Caki2 (cell line): Measurements from ENCODE around the gene UNC5B. TPM values are rescaled to one million over a fixed set of nuclear protein-coding genes. Genes with fewer than 3 reads are reported as not detected.
A peak's percentile ranks its signal among the peaks of the same experiment; 100 is the strongest.
"Not testable (repeated sequence)": the region's sequence is repeated elsewhere in the genome, so short reads cannot be mapped to it uniquely, and the experiment has no call there.

Experiments used
- DNase-seq: peaks from one replicate; pipeline ENCODE4 v3.0.0-alpha.2; 2015; ENCODE audit warnings: low read depth
- in situ Hi-C: cut with HindIII; loops from 2 replicates; pipeline ENCODE4 v1.10.0; 2016; ENCODE audit warnings: low sequenced_read_pairs, low pct_unique_long_range_greater_than_20kb, mixed read lengths
- total RNA-seq: library from RNA; depleted of rRNA; stranded (reverse); fragments of >200 nt; shearing (Covaris generic); gene quantifications from 2 replicates; pipeline ENCODE4 v1.2.3, GENCODE V29; 2014; ENCODE audit warnings: low replicate concordance

Gene UNC5B
- total RNA-seq, 1 experiment from 2014 or later: not detected

DNA sequence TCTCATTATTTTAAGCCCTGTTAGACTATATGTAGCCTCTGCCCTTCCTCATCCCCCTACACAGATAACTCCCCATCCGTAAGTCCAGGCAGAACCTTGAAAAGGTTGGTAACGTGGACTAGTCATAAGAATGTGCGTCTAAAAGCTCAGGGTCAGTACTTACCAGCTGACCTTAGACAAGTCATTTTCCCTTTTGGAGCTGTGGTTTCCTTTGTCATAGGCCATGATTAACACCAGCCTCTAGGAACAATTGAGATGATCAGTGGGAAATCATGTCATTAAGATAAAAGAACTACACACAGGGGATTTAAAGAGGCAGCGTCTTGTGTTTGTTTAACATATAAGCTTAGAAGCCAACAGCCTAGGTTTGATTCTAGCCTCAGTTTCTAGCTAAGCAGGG is 6.9 kb upstream of the UNC5B start:
- DNase-seq: no peak
- in situ Hi-C loops: no loop called here

GRCh38 chr10:71206911-71207310 is 5.5 kb upstream of the UNC5B start:
- in situ Hi-C loops: no loop called here
- DNase-seq: no peak

GRCh38 chr10:71207578-71207977 is 4.8 kb upstream of the UNC5B start:
- in situ Hi-C loops: no loop called here
- DNase-seq: no peak

DNA sequence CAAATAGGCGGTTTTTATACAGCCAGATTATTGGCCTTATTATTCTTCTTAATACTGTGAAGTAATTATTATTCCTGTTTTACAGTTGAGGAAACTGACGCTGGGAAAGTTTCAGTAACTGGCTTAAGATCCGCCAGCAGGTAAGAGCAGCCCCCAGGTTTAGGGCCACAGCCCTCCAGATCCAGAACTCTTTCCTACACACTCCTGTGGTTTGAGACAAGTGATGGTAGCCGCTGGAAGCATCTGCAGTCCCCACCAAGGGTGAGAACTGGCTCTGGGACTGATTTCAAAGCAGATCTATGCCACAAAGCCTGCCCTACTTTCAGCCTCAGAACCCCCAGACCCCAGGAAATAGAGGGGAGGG is 3.0 kb upstream of the UNC5B start:
- in situ Hi-C loops: no loop called here
- DNase-seq: no peak

- DNase-seq: no peak
- in situ Hi-C loops: no loop called here
These were observed 2.4 kb upstream of the UNC5B start for GRCh38 chr10:71209731-71210541.

DNA sequence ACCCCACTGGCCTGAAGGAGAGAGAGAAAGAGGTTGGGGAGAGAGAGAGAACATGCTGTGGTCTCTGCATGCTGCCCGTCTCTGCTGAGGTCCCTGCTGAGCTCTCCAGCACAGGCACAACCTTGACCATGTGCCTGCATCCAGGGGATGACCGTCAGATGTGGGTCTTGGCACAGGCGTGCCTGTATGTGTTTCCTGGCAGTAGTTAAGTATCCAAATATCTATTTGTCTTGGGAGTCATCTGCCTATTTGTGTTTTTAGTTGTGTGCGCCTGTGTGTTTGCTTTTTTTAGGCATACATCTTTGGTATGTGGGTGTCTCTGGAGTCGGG is 1.9 kb upstream of the UNC5B start:
- DNase-seq: no peak
- in situ Hi-C loops: no loop called here

DNA sequence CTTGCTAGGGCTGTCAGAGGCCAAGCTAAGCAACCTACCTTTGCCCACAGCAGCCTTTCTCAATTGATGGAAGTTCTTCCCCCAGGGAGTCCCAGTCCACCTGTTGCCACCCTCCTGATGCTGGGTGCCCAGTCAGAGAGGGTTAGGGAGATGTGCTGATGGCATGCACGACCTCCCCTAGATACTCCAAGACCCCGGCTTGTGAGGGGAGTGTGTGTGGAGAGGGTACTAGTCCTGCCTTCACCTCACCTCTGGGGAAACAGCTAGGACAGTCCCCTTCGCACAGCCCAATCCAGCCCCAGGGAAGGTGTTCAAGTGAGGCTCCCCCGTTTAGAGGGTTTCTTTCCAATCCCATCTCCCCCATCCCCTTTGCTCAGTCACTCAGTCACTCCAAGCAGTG is 1.3 kb upstream of the UNC5B start:
- in situ Hi-C loops: no loop called here
- no peak for DNase-seq

GRCh38 chr10:71211775-71212317 is 524 bp upstream of the UNC5B start:
- in situ Hi-C loops: no loop called here
- DNase-seq: no peak

- peak; percentile 22 for DNase-seq
- in situ Hi-C loops: no loop called here
These were observed 804 bp downstream of the UNC5B start for GRCh38 chr10:71213127-71213621.

DNA sequence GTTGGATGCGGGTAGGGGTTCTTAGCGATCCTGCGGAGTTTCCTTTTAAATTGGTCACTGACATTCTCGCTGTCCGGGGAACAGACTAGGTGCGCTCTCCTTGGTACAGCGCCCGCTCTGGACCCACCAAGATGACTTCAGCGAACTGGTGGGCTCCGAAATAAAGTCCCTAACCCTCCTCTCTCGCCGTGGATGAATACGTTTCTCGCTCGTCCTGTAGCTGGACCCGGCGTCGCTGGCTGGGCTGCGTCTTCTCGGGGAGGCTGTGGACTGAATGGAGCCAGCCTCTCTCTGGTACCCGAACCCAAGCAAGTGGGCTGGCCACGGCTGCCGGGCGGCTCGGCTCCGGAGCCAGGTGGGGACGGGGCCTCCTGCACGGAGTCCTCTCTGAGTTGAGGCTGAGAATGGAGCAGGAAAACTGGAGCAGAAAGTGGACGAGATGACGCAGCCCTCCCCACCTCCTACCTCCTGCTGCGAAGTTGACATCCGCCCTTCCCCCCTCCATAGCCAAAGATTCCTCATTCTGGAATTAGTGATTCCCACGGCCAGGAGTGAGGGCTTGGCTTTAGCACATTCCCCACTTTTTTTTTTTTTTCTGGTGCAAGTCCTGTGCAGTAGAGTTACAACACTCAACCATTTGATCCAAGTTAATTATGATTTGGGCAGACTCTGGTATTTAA is 1.5 kb downstream of the UNC5B start:
- no peak for DNase-seq
- in situ Hi-C loops: no loop called here

- no peak for DNase-seq
- in situ Hi-C loops: no loop called here
These were observed 2.5 kb downstream of the UNC5B start for GRCh38 chr10:71214641-71215559.

DNA sequence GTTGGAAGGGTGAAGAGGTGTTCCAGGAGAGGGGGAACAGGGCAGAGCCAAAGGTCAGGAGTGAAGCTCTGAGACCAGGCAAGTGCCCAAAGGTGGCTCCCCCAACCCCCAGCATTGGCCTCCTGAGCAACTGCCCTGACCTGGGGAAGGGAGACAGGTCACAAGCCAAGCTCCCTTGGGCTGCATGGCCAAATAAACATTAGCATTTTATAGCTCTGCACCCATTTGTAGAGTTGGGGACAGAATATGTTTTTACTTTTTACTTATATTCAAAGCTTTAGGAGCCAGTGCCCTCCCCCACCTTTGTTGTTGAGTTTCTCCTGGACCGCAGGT is 4.0 kb downstream of the UNC5B start:
- no peak for DNase-seq
- in situ Hi-C loops: no loop called here

DNA sequence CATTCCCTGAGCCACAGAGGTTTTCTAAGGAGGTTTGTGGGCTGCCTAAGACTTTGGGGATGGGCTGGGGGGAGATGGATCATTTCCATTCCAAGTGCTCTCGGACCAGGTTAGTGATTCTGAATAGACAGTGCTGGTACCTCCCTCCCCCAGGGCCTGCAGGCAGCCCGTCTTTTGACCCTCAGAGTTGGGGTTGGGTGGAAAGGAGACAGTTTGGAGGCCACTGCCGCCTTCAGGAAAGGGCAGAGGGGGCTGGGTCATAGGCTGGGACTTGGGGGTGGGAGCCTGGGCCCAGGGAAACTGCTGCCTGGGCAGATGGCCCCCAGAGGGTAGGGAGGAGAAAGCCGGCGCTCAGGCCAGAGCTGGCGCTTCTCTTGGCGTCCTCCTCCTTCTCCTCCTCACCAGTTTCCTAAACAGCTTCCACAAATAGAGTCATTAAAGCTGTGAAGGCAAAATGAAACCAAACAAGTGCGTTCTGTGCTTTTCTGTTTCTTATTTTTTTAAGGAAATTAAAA is 4.4 kb downstream of the UNC5B start:
- in situ Hi-C loops: no loop called here

GRCh38 chr10:71217266-71218045 is 5.1 kb downstream of the UNC5B start:
- in situ Hi-C loops: no loop called here
- DNase-seq: no peak

More for the DNA sequence above, 4.4 kb downstream of the UNC5B start:
- DNase-seq: no peak

DNA sequence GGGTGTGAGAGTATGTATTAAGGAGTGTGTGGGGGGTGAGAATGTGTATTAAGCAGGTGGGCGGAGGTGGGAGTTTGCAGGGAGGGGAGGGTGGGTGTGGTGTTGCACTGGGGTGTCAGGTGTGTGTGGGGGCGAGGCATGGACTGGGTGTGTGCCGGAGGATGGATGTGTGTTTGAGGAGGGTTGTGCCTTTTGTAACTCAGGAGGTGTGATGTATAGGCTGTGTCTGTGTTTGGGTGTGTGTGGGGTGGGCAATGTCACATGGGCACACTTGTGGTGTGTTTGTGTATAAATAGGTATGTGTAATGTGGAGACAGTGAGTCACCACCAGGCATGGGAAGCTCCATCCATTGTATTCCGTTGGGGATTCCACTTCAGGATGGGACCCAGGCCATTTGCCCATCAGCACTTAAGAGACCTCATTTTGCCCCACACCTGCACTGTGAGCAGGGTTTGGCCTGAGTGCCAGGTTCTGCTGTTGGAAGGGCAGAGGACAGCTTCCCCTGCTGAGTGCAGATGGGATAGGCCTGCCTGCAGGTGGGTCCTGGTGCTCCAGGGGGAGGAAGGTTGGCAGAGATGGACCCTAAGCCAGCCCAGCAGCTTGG is 5.8 kb downstream of the UNC5B start:
- no peak for DNase-seq
- in situ Hi-C loops: no loop called here

DNA sequence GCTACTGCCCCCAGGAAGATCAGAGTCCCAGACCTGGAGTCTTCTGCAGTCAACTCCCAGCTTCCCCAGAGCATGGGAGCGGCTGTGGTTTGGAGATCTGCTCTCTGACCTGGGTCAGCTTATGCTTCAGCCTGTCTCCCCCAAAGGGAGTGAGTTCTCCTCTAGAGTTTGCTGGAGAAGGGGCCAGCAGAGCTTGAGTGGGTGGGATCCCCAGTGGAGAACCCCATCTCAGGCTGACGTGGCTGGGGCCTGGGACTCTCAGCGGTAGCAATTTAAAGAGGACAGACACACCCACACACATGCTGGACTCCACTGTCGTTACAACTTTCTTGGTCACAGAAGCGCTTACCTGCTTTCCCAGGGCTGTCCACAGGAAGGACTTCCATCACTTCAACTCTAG is 6.3 kb downstream of the UNC5B start:
- in situ Hi-C loops: no loop called here
- DNase-seq: no peak

DNA sequence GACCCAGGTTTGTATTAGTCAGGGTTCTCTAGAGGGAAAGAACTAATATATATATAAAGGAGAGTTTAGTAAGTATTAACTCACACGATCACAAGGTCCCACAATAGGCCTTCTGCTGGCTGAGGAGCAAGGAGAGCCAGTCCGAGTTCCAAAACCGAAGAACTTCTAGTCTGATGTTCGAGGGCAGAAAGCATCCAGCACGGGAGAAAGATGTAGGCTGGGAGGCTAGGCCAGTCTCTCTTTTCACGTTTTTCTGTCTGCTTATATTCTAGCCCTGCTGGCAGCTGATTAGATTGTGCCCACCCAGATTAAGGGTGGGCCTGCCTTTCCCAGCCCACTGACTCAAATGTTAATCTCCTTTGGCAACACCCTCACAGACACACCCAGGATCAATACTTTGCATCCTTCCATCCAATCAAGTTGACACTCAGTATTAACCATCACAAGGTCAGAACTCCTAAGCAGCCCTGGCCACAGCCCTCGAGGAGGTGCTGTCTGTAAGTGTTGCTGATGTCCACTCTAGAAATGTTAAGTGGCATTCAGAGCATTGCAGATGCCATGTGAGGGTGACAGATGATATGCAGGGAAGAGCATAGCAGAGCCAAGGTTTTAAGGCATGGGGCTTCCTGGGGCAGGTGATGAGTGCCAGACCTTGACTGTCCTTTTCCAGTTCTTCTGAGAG is 7.0 kb downstream of the UNC5B start:
- DNase-seq, in situ Hi-C loops: not testable (repeated sequence)
